ENCODE results near the gene E2F3.

Gene E2F3

GRCh38 chr6:20370393-20370792, 31.3 kb upstream of the E2F3 start:
- ATAC-seq (ENCODE audit: insufficient read depth, low read depth) (no peak), DNase-seq (no peak)
- H3K4me2 ChIP-seq (ENCODE audit: insufficient read depth, low read length): no peak overlapping the region
- TF ChIP-seq EZH2 (IDR thresholded peaks at IDR 0.05; ENCODE audit: borderline replicate concordance, low read depth, low read length, severe bottlenecking) (no peak), CTCF (IDR thresholded peaks at IDR 0.05; ENCODE audit: borderline replicate concordance, extremely low read depth, low read length, poor library complexity, severe bottlenecking) (no peak)
- H3K4me3 ChIP-seq (ENCODE audit: low read depth in 1 of 2, low read length in 2 of 2): no peak overlapping the region
- H3K36me3 ChIP-seq (ENCODE audit: insufficient read depth, low read length): no peaks in the 10 kb centered on the region
- H3K27me3 ChIP-seq (ENCODE audit: insufficient read depth, low read length, poor library complexity): no peaks in the 10 kb centered on the region
- H4K20me1 ChIP-seq (ENCODE audit: insufficient read depth, low read length): no peaks in the 10 kb centered on the region
- H3K79me2 ChIP-seq (ENCODE audit: insufficient read depth, low read length): no peaks in the 10 kb centered on the region
- H3K27ac ChIP-seq (ENCODE audit: low read length): no peak overlapping the region
- H2AFZ ChIP-seq (ENCODE audit: low read depth, low read length): no peak overlapping the region
- H3K9ac ChIP-seq (ENCODE audit: low read depth, low read length): no peak overlapping the region
- H3K9me3 ChIP-seq (ENCODE audit: insufficient read depth, low read length, severe bottlenecking): no peaks in the 10 kb centered on the region
- peaks cover 29% of the 10 kb centered on the region for H3K4me1 ChIP-seq (ENCODE audit: insufficient read depth, low read length)

- TF ChIP-seq CTCF (IDR thresholded peaks at IDR 0.05; ENCODE audit: borderline replicate concordance, extremely low read depth, low read length, poor library complexity, severe bottlenecking): no peak
- TF ChIP-seq EZH2 (IDR thresholded peaks at IDR 0.05; ENCODE audit: borderline replicate concordance, low read depth, low read length, severe bottlenecking): no peak
- ATAC-seq (ENCODE audit: insufficient read depth, low read depth): no peak
Measured at GRCh38 chr6:20370801-20371200, 30.9 kb upstream of the E2F3 start.

GRCh38 chr6:20375436-20375835, 26.2 kb upstream of the E2F3 start:
- Histone ChIP-seq H3K79me2 (ENCODE audit: insufficient read depth, low read length) (no peaks in the 10 kb centered on the region), H3K4me2 (ENCODE audit: insufficient read depth, low read length) (no peak overlapping the region), H3K9me3 (ENCODE audit: insufficient read depth, low read length, severe bottlenecking) (no peaks in the 10 kb centered on the region), H3K27me3 (ENCODE audit: insufficient read depth, low read length, poor library complexity) (no peaks in the 10 kb centered on the region), H4K20me1 (ENCODE audit: insufficient read depth, low read length) (no peaks in the 10 kb centered on the region), H3K36me3 (ENCODE audit: insufficient read depth, low read length) (no peaks in the 10 kb centered on the region), H3K4me3 (ENCODE audit: low read depth in 1 of 2, low read length in 2 of 2) (no peak overlapping the region), H3K4me1 (ENCODE audit: insufficient read depth, low read length) (no peaks in the 10 kb centered on the region), H2AFZ (ENCODE audit: low read depth, low read length) (no peak overlapping the region), H3K9ac (ENCODE audit: low read depth, low read length) (no peak overlapping the region), H3K27ac (ENCODE audit: low read length) (no peak overlapping the region)
- no peak for TF ChIP-seq EZH2 (IDR thresholded peaks at IDR 0.05; ENCODE audit: borderline replicate concordance, low read depth, low read length, severe bottlenecking)
- no peak for TF ChIP-seq CTCF (IDR thresholded peaks at IDR 0.05; ENCODE audit: borderline replicate concordance, extremely low read depth, low read length, poor library complexity, severe bottlenecking)
- ATAC-seq (ENCODE audit: insufficient read depth, low read depth) (no peak), DNase-seq (no peak)

More at GRCh38 chr6:20370801-20371200, 30.9 kb upstream of the E2F3 start:
- H4K20me1 ChIP-seq (ENCODE audit: insufficient read depth, low read length): no peaks in the 10 kb centered on the region
- no peak for DNase-seq
- no peak overlapping the region for H3K4me3 ChIP-seq (ENCODE audit: low read depth in 1 of 2, low read length in 2 of 2)
- H3K4me1 ChIP-seq (ENCODE audit: insufficient read depth, low read length): peaks cover 25% of the 10 kb centered on the region
- no peaks in the 10 kb centered on the region for H3K9me3 ChIP-seq (ENCODE audit: insufficient read depth, low read length, severe bottlenecking)
- H3K27ac ChIP-seq (ENCODE audit: low read length): no peak overlapping the region
- H3K27me3 ChIP-seq (ENCODE audit: insufficient read depth, low read length, poor library complexity): no peaks in the 10 kb centered on the region
- no peak overlapping the region for H2AFZ ChIP-seq (ENCODE audit: low read depth, low read length)
- no peaks in the 10 kb centered on the region for H3K79me2 ChIP-seq (ENCODE audit: insufficient read depth, low read length)
- H3K9ac ChIP-seq (ENCODE audit: low read depth, low read length): no peak overlapping the region
- no peak overlapping the region for H3K4me2 ChIP-seq (ENCODE audit: insufficient read depth, low read length)
- H3K36me3 ChIP-seq (ENCODE audit: insufficient read depth, low read length): no peaks in the 10 kb centered on the region

Measured in DND-41 (cell line).